ENCODE data around the gene LMO1. TPM values are rescaled to one million over a fixed set of nuclear protein-coding genes. Genes with fewer than 3 reads are reported as not detected.
A peak's percentile ranks its signal among the peaks of the same experiment; 100 is the strongest.

The LMO1 gene
- polyA plus RNA-seq, 3 donors = not detected

DNA sequence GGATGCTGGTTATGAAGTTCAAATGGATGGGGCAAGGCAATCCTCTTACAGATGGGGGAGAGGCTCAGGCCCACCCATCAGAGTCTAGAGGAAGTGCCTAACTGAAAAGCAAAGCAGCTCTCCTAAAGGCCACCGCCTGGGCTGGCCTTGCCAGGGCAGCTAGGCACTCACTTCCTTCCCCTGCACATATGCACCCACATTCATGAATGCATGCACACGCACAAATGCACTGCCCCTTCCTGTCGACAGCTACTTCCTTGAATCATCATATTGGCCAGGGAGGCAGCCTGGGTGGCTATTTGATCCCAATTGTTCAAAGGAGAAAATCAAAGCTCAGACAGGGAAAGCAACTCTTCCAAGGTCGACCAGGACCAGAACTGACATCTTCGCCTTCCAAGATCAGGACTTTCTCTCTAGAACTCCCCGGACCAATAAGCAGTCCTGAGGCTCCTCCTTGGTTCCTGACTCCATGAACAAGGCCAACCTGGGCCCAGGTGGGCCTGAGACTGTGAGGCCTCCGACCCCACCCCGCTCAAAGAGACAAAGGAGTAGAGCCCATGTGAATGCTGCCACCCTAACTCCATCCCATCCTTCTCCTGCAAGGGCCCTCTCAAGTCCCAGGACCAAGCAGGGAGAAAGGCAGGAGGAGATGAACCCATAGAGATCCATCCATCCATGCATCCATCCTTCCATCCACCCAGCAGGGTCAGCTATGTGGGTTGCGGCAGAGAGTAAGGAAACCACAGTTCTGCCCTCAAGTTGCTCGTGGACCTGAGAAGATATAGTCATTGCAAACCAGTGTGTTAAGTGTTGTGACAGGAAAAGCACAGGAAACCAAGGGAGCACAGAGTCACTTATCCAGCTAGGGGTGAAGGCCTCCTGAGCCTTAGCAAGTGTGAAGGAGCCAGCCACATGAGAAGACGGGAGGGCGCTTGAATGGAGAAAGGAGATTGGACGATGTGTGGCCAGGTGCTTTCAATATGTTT, 35.4 kb upstream of the LMO1 start:
- Histone ChIP-seq H2AFZ (ENCODE audit: insufficient read depth, low read depth, low read length, poor library complexity, severe bottlenecking) (no peak overlapping the region), H3K27ac (ENCODE audit: low read depth in 1 of 2, low read length in 2 of 2) (no peak overlapping the region), H3K79me2 (ENCODE audit: insufficient read depth, low read length) (no peaks in the 10 kb centered on the region), H3K4me3 (replicated peaks in 1 of 3; ENCODE audit: low read depth in 2 of 3, low read length in 3 of 3) (no peak overlapping the region), H3K9me3 (replicated peaks in 1 of 2; ENCODE audit: control insufficient read depth in 1 of 2, insufficient read depth in 1 of 2, low read length in 2 of 2) (peaks cover 5% of the 10 kb centered on the region in 2 donors), H3K4me1 (ENCODE audit: control insufficient read depth in 1 of 2, insufficient read depth in 2 of 2, low read length in 2 of 2) (no peaks in the 10 kb centered on the region), H3K9ac (ENCODE audit: insufficient read depth, low read length, poor library complexity, severe bottlenecking) (no peak overlapping the region), H3K36me3 (replicated peaks in 1 of 2; ENCODE audit: control insufficient read depth in 1 of 2, insufficient read depth in 2 of 2, low read length in 2 of 2) (no peaks in the 10 kb centered on the region), H3K27me3 (ENCODE audit: control insufficient read depth in 2 of 2, insufficient read depth in 2 of 2, low read length in 2 of 2) (no peaks in the 10 kb centered on the region), H4K20me1 (ENCODE audit: insufficient read depth, low read length) (no peaks in the 10 kb centered on the region), H3K4me2 (replicated peaks; ENCODE audit: extremely low read depth, low read length, poor library complexity, severe bottlenecking) (no peak overlapping the region)
- Mint-ChIP-seq H3K4me3 (no peak overlapping the region), H3K9me3 (peaks cover 3 to 14% (median 9%) of the 10 kb centered on the region in 7 donors), H3K27ac (no peak overlapping the region), H3K36me3 (no peaks in the 10 kb centered on the region), H3K27me3 (ENCODE audit: low read depth in 3 of 3) (peaks cover 3 to 8% (median 3%) of the 10 kb centered on the region in 3 donors), H3K4me1 (no peaks in the 10 kb centered on the region)
- intact Hi-C loops (cut with micrococcal nuclease) = no loop called here
- DNase-seq = no peak
- WGBS (ENCODE audit: insufficient coverage) = 30% methylated on average over 5 of the region's 13 CpGs
- TF ChIP-seq CTCF (IDR thresholded peaks at IDR 0.05) = no peak

DNA sequence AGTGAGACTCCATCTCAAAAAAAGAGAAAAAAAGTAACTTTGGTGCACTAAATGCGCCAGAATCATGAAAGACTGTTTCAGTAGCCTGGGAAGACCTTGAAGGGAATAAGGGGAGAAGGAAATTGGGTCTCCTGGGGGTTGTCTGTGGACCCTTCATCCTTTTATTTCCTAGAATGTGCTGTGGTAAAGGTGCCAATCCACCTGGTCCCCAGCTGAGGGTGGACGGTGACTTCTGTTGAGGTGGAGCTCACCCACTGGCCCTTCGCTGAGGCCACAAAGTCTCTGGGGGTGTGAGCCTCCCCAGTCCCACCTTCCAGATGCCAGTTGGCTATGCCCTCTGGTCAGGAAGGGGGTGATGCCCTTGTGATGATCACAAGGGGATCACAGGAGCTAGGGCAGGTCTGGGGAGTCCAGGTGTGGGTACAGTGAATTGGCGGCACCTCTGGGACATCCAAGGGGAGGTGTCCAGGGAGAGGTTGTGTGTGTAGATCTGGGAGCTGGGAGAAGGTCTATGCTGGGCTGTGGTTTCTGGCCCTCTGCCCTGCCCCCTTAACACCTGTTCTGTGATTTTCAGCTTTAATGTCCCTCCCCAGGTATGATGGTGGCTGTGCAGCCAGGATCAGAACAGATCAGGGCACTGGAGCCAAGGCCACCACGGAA, 34.2 kb upstream of the LMO1 start:
- intact Hi-C loops (cut with micrococcal nuclease) = no loop called here
- no peaks in the 10 kb centered on the region for H3K4me1 Mint-ChIP-seq

More for the DNA sequence above, 34.2 kb upstream of the LMO1 start:
- Histone ChIP-seq H4K20me1 (ENCODE audit: insufficient read depth, low read length) (no peaks in the 10 kb centered on the region), H3K36me3 (replicated peaks in 1 of 2; ENCODE audit: control insufficient read depth in 1 of 2, insufficient read depth in 2 of 2, low read length in 2 of 2) (no peaks in the 10 kb centered on the region), H3K79me2 (ENCODE audit: insufficient read depth, low read length) (no peaks in the 10 kb centered on the region), H3K27me3 (ENCODE audit: control insufficient read depth in 2 of 2, insufficient read depth in 2 of 2, low read length in 2 of 2) (no peaks in the 10 kb centered on the region), H3K4me3 (replicated peaks in 1 of 3; ENCODE audit: low read depth in 2 of 3, low read length in 3 of 3) (no peak overlapping the region), H3K27ac (ENCODE audit: low read depth in 1 of 2, low read length in 2 of 2) (no peak overlapping the region), H2AFZ (ENCODE audit: insufficient read depth, low read depth, low read length, poor library complexity, severe bottlenecking) (no peak overlapping the region), H3K4me1 (ENCODE audit: control insufficient read depth in 1 of 2, insufficient read depth in 2 of 2, low read length in 2 of 2) (no peaks in the 10 kb centered on the region), H3K9me3 (replicated peaks in 1 of 2; ENCODE audit: control insufficient read depth in 1 of 2, insufficient read depth in 1 of 2, low read length in 2 of 2) (peaks cover 0 to 3% of the 10 kb centered on the region in 2 donors), H3K4me2 (replicated peaks; ENCODE audit: extremely low read depth, low read length, poor library complexity, severe bottlenecking) (no peak overlapping the region), H3K9ac (ENCODE audit: insufficient read depth, low read length, poor library complexity, severe bottlenecking) (no peak overlapping the region)
- DNase-seq = no peak
- H3K4me3 Mint-ChIP-seq = no peak overlapping the region
- peaks cover 3 to 6% (median 3%) of the 10 kb centered on the region in 3 donors for H3K27me3 Mint-ChIP-seq (ENCODE audit: low read depth in 3 of 3)
- WGBS (ENCODE audit: insufficient coverage) = 100% methylated on average over 1 of the region's 5 CpGs
- H3K9me3 Mint-ChIP-seq = peaks cover under 1 to 6% (median 3%) of the 10 kb centered on the region in 7 donors
- no peaks in the 10 kb centered on the region for H3K36me3 Mint-ChIP-seq
- peak overlapping the region in 2 of 7 donors; percentile 2 to 43 for H3K27ac Mint-ChIP-seq
- TF ChIP-seq CTCF (IDR thresholded peaks at IDR 0.05) = no peak

Measured in CD14-positive monocyte (primary cell).